ENCODE measurements around the gene VIPR2. TPM values are rescaled to one million over a fixed set of nuclear protein-coding genes. Genes with fewer than 3 reads are reported as not detected.
A peak's percentile ranks its signal among the peaks of the same experiment; 100 is the strongest.

Gene VIPR2
- total RNA-seq, result 1 to 10 TPM in 3 of 4 donors, under 1 TPM in 1; 0.53 to 2.5 (median 1.8) TPM

- DNase-seq, result no peak
- Histone ChIP-seq H3K4me3 (peak within 1 kb of the TSS; percentile 35 to 54 (median 48)), H3K27me3 (peaks cover 0 to 14% of the 10 kb centered on the region in 2 donors), H3K27ac (peak within 1 kb of the TSS in 3 of 4 donors; percentile 13 to 56 (median 38)), H3K36me3 (no peaks in the 10 kb centered on the region), H3K4me1 (peaks cover 0 to 9% (median 0%) of the 10 kb centered on the region in 4 donors), H3K9me3 (no peaks in the 10 kb centered on the region)
- TF ChIP-seq POLR2A (IDR thresholded peaks at IDR 0.05), result no peak
- no peak for TF ChIP-seq CTCF (IDR thresholded peaks at IDR 0.05)
Observed at GRCh38 chr7:159144758-159145489, at the start of gene VIPR2. TSS of gene VIPR2 (minus strand) at chr7:159144867. CDS start at chr7:159144771, 96 bp downstream.

GRCh38 chr7:159193543-159194090, 49.0 kb upstream of the VIPR2 start:
- H3K36me3 ChIP-seq, result no peaks in the 10 kb centered on the region
- no peak for DNase-seq
- H3K4me3 ChIP-seq, result no peak overlapping the region
- TF ChIP-seq POLR2A (IDR thresholded peaks at IDR 0.05) (no peak), CTCF (IDR thresholded peaks at IDR 0.05) (no peak)
- peaks cover 0 to 11% (median 2%) of the 10 kb centered on the region in 4 donors for H3K4me1 ChIP-seq
- no peaks in the 10 kb centered on the region for H3K9me3 ChIP-seq
- no peaks in the 10 kb centered on the region for H3K27me3 ChIP-seq
- H3K27ac ChIP-seq, result no peak overlapping the region

GRCh38 chr7:159192725-159193453, 48.2 kb upstream of the VIPR2 start:
- H3K27ac ChIP-seq, result no peak overlapping the region
- H3K4me1 ChIP-seq, result peaks cover 0 to 11% (median 2%) of the 10 kb centered on the region in 4 donors
- H3K9me3 ChIP-seq, result no peaks in the 10 kb centered on the region
- no peak overlapping the region for H3K4me3 ChIP-seq
- no peak for DNase-seq
- no peaks in the 10 kb centered on the region for H3K36me3 ChIP-seq
- no peaks in the 10 kb centered on the region for H3K27me3 ChIP-seq
- TF ChIP-seq CTCF (IDR thresholded peaks at IDR 0.05) (no peak), POLR2A (IDR thresholded peaks at IDR 0.05) (no peak)

GRCh38 chr7:159192013-159192412, 47.3 kb upstream of the VIPR2 start:
- no peaks in the 10 kb centered on the region for H3K9me3 ChIP-seq
- H3K27me3 ChIP-seq, result no peaks in the 10 kb centered on the region
- no peaks in the 10 kb centered on the region for H3K36me3 ChIP-seq
- no peak for DNase-seq
- TF ChIP-seq POLR2A (IDR thresholded peaks at IDR 0.05), result no peak
- TF ChIP-seq CTCF (IDR thresholded peaks at IDR 0.05), result no peak
- no peak overlapping the region for H3K4me3 ChIP-seq
- peaks cover 0 to 4% (median under 1%) of the 10 kb centered on the region in 4 donors for H3K4me1 ChIP-seq
- H3K27ac ChIP-seq, result no peak overlapping the region

GRCh38 chr7:159191236-159191635, 46.6 kb upstream of the VIPR2 start:
- Histone ChIP-seq H3K27me3 (no peaks in the 10 kb centered on the region), H3K27ac (no peak overlapping the region), H3K4me1 (no peaks in the 10 kb centered on the region), H3K36me3 (no peaks in the 10 kb centered on the region), H3K9me3 (no peaks in the 10 kb centered on the region), H3K4me3 (no peak overlapping the region)
- TF ChIP-seq CTCF (IDR thresholded peaks at IDR 0.05) (no peak), POLR2A (IDR thresholded peaks at IDR 0.05) (no peak)
- no peak for DNase-seq
